SK-N-MC (cell line): ENCODE results near the gene SEC14L1.
A peak's percentile ranks its signal among the peaks of the same experiment; 100 is the strongest.

ENCODE experiments used
- DNase-seq: peaks from one replicate; pipeline ENCODE4 v3.0.0-alpha.2; 2011; ENCODE audit warnings: low read depth, low spot score
- H3K27ac ChIP-seq: fragments of 200-600 bp; sonication (generic); 2 replicates; pipeline ENCODE4 v1.5.1; 2016; ENCODE audit warnings: mixed run types
- H3K36me3 ChIP-seq: fragments of 200-600 bp; sonication (generic); 2 replicates; pipeline ENCODE4 v1.6.1; 2017; ENCODE audit warnings: antibody characterized with exemption, low read length, mixed read lengths; ENCODE audit not compliant: insufficient read depth
- H3K4me3 ChIP-seq: fragments of 200-600 bp; sonication (generic); 2 replicates; pipeline ENCODE4 v1.5.1; 2016
- H3K9ac ChIP-seq: fragments of 200-600 bp; sonication (generic); 2 replicates; pipeline ENCODE4 v1.8.0; 2017; ENCODE audit warnings: mixed run types, mixed read lengths; ENCODE audit not compliant: insufficient read length
- H3K9me3 ChIP-seq: fragments of 200-600 bp; sonication (generic); 2 replicates; pipeline ENCODE4 v1.6.1; 2017; ENCODE audit warnings: low read depth, mild to moderate bottlenecking, antibody characterized with exemption, low read length, moderate library complexity, mixed read lengths
- EZH2 ChIP-seq: fragments of 200-600 bp; sonication (generic); IDR thresholded peaks from one replicate; pipeline ENCODE4 v1.6.1; 2017; ENCODE audit warnings: antibody characterized with exemption
- FOXP2 ChIP-seq: optimal IDR thresholded peaks from 2 replicates; pipeline ENCODE3; 2011; ENCODE audit warnings: mild to moderate bottlenecking, moderate library complexity; ENCODE audit not compliant: insufficient read depth; ENCODE audit errors: extremely low read length, control extremely low read depth
- POLR2AphosphoS5 ChIP-seq: IDR thresholded peaks from 2 replicates; pipeline ENCODE4 v1.6.1; 2012; ENCODE audit warnings: mild to moderate bottlenecking, low read depth, low read length, borderline replicate concordance

The SEC14L1 gene

DNA sequence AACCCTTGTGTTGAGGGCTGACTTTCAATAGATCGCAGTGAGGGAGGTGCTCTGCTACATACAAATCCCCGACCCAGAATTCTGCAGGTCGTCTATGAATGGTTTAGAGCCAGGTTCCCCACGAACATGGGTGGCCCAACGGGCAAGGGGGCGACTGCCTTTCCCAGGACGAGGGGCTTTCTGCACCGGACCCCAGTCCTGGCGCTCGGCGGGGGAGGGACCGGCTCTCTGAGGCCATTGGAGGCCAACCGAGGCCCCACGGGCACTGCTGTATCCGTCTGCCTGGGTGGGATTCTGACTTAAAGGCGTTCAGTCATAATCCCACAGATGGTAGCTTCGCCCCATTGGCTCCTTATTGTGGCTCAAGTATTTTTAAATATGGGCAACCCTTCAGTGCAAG, 21.2 kb downstream of the SEC14L1 start:
- no peak for DNase-seq
- Histone ChIP-seq H3K4me3 (no peak overlapping the region), H3K9me3 (no peaks in the 10 kb centered on the region), H3K9ac (no peak overlapping the region), H3K36me3 (peaks cover 14% of the 10 kb centered on the region), H3K27ac (no peak overlapping the region)
- no peak for TF ChIP-seq FOXP2
- no peak for TF ChIP-seq EZH2
- TF ChIP-seq POLR2AphosphoS5: no peak

GRCh38 chr17:77163001-77163400, 22.2 kb downstream of the SEC14L1 start:
- H3K27ac ChIP-seq: peak overlapping the region; percentile 33; the same call in 1 of the 2 replicates
- H3K9ac ChIP-seq: no peak overlapping the region
- H3K4me3 ChIP-seq: no peak overlapping the region
- TF ChIP-seq FOXP2 (no peak), POLR2AphosphoS5 (no peak), EZH2 (no peak)
- H3K9me3 ChIP-seq: 0 out of 2 replicates have a peak, but pooled peaks cover 4% of the 10 kb centered on the region
- DNase-seq: no peak
- peaks cover 14% of the 10 kb centered on the region for H3K36me3 ChIP-seq

- Histone ChIP-seq H3K9ac (no peak overlapping the region), H3K27ac (peak overlapping the region; percentile 33; the same call in 1 of the 2 replicates), H3K36me3 (peaks cover 10% of the 10 kb centered on the region), H3K4me3 (no peak overlapping the region), H3K9me3 (0 out of 2 replicates have a peak, but pooled peaks cover 4% of the 10 kb centered on the region)
- DNase-seq: no peak
- no peak for TF ChIP-seq POLR2AphosphoS5
- no peak for TF ChIP-seq EZH2
- no peak for TF ChIP-seq FOXP2
Observed at GRCh38 chr17:77163511-77164280, 22.9 kb downstream of the SEC14L1 start.

GRCh38 chr17:77164483-77165091, 23.8 kb downstream of the SEC14L1 start:
- TF ChIP-seq FOXP2 (no peak), EZH2 (no peak), POLR2AphosphoS5 (no peak)
- no peak for DNase-seq
- H3K4me3 ChIP-seq: no peak overlapping the region
- 0 out of 2 replicates have a peak, but pooled peaks cover 4% of the 10 kb centered on the region for H3K9me3 ChIP-seq
- H3K36me3 ChIP-seq: peaks cover 10% of the 10 kb centered on the region
- H3K27ac ChIP-seq: 0 out of 2 replicates have a peak overlapping the region, but pooled peaks have one; percentile 15
- no peak overlapping the region for H3K9ac ChIP-seq

DNA sequence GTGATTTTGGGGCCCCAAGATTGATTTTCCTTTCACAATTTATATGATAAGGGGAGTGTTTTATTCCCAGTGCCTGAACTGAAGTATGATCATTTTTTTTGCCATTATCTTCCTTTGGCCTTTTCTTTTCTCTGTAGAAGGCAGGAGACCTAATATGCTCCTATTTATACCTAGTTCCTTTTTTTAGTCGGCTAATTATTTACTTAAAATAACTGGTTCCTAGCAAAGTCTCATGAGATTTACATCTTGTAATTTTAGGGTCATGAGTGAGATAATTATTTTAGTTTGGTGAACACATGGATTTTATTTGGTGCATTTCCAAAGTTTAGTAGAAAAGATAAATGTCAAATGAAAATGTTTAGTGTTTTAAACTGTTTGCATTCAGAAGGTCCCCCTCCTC, 24.8 kb downstream of the SEC14L1 start:
- TF ChIP-seq POLR2AphosphoS5 (no peak), FOXP2 (no peak), EZH2 (no peak)
- no peak overlapping the region for H3K4me3 ChIP-seq
- peaks cover 10% of the 10 kb centered on the region for H3K36me3 ChIP-seq
- H3K9ac ChIP-seq: no peak overlapping the region
- no peak for DNase-seq
- H3K27ac ChIP-seq: 0 out of 2 replicates have a peak overlapping the region, but pooled peaks have one; percentile 38
- H3K9me3 ChIP-seq: 0 out of 2 replicates have a peak, but pooled peaks cover 4% of the 10 kb centered on the region

- Histone ChIP-seq H3K4me3 (no peak overlapping the region), H3K9ac (no peak overlapping the region), H3K27ac (no peak overlapping the region), H3K36me3 (peaks cover 10% of the 10 kb centered on the region), H3K9me3 (0 out of 2 replicates have a peak, but pooled peaks cover 4% of the 10 kb centered on the region)
- TF ChIP-seq EZH2 (no peak), FOXP2 (no peak), POLR2AphosphoS5 (no peak)
- DNase-seq: no peak
Observed at GRCh38 chr17:77167472-77168306, 26.9 kb downstream of the SEC14L1 start.

DNA sequence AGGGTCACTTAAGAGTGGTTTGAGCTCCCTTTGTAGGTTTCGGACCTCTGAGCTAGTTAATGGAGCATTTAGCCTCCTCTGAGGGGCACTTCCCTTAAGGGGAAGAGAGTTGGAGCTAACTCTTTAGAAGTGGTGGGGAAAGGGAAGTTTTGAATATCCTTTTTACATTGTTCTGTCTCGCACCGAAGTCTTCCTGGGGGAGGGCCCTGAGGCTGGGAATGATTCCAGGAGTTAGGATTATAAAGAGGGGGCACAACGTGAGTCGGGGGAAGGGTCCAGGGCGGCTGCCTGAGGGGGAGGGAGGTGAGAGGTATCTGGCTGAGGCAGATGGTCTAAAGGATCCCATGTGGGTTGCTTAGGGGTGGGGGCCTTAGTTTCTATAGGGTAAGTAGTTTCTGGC, 32.3 kb downstream of the SEC14L1 start:
- TF ChIP-seq POLR2AphosphoS5 (no peak), FOXP2 (no peak), EZH2 (no peak)
- Histone ChIP-seq H3K9ac (no peak overlapping the region), H3K4me3 (no peak overlapping the region), H3K27ac (no peak overlapping the region), H3K36me3 (peaks cover 15% of the 10 kb centered on the region), H3K9me3 (peaks cover 20% of the 10 kb centered on the region)
- DNase-seq: no peak
